Measurements from ENCODE around the gene TLE5. TPM values are rescaled to one million over a fixed set of nuclear protein-coding genes. Genes with fewer than 3 reads are reported as not detected.
"Not testable (repeated sequence)": the region's sequence is repeated elsewhere in the genome, so short reads cannot be mapped to it uniquely, and the experiment has no call there.

Gene TLE5
- total RNA-seq, 1 donor from 2014 or later = 401 TPM

DNA sequence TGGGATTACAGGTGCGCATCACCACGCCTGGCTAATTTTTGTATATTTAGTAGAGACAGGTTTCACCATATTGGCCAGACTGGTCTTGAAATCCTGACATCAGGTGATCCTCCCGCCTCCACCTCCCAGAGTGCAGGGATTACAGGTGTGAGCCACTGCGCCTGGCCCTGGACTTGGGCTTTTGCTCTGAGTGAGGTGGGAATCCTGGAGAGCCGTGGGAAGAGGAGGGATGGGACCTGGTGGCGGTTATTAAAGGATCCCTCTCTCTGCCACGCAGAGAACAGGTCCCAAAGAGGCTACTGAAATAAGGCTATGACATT, 1.7 kb upstream of the TLE5 start:
- no peak for DNase-seq (ENCODE audit: extremely low read depth, low read depth, low spot score)

DNA sequence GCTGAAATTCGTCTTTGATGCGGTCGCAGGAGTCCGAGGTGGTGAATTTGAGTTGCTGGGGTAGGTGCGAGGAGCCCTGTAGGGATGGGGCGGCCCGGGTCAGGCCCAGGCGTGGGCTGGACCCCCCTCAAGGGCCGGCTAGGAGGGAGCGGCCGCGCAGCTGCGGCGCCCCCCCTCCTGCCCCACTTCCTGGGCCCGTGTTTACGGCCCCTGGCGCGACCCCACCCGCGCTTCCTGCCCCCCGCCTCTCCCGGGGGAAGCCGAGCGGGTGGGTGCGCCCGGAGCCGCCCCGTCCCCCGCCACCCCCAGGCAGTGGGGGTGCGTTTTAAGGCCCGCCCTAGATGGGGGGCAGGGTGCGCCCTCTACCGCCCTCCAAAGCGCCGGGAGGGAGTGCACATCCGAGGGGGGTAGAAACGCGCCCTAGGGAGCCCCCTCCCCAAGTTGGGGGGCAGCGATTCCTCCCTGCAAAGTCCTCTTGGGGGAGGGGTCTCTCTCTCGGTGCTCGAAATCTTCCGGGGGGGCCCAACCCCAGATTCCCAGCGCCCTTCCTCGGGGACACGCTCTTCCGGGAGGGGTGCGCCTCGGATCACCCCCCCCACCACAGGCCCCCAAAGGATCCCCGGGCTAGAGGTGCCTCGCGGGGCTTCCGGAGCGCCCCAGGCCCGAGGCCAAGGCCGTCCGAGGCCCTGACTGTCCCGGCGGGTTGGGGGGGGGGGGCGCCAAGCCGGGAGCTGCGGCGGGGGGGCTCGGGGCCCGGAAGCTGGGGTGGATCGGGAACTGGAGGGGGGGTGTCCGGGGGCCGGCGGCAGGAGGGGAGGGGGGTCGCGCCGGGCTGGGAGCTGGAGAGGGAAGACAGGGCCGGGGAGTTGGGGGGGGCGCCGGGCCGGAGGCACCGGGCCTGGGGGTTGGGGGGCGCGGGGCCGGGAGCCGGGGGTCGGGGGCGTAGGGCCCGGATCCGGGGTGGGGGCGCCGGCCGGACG, 823 bp downstream of the TLE5 start:
- DNase-seq (ENCODE audit: extremely low read depth, low read depth, low spot score) = no peak

DNA sequence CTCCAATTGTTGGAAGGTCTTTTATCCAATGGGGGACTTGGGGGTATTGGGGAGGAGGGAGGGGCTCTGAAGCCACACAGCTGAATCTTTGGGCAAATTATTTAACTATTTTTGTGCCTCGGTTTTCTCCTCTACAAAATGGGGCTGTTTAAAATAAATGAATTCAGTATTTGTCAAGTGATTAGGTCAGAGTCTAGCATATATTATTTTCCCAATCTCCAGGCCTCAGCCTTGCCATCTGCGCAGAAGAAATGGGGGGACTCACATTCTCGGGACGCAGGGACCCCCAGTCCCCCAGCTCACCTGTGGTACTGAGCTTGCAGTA, 1.5 kb downstream of the TLE5 start:
- DNase-seq (ENCODE audit: extremely low read depth, low read depth, low spot score) = no peak

DNA sequence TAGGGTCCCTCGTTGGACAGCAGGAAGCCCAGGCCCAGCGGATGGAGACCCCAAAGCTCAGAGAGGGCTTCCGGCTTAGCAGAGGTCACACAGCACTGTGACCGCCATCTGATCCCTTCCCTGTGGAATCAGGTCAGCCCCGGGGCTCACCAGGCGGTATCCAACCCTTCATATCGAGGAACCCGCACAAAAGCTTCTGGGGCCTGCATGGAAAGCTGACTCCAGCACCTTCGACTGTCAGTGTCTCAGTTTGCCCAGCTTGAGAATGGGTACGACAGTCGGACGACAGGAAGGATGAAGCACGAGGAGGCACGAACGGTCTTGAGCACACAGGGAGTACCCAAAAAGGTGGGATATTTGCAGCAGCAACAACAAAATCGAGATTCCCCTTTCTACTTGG, 2.6 kb downstream of the TLE5 start:
- DNase-seq (ENCODE audit: extremely low read depth, low read depth, low spot score) = no peak

DNA sequence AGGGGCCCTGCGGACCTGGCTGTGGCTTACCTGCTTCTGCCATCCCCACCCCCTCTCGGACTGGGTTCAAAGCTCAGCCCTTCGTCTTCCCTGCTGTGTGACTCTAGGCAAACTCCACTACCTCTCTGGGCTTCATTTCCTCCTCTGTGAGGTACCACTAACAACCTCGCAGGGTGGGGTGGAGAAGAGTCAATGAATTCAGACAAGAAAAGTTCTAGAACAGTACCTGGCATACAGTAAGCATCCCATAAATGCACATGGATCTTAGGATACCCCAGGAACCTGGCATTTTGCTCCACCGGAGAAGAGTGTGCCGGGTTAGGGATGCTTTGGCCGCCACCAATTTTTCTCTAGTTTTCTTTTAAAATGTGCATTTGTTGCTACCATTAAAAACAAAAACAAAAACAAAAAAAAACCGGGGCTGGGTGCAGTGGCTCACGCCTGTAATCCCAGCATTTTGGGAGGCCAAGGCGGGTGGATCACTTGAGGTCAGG, 3.4 kb downstream of the TLE5 start:
- no peak for DNase-seq (ENCODE audit: extremely low read depth, low read depth, low spot score)

DNA sequence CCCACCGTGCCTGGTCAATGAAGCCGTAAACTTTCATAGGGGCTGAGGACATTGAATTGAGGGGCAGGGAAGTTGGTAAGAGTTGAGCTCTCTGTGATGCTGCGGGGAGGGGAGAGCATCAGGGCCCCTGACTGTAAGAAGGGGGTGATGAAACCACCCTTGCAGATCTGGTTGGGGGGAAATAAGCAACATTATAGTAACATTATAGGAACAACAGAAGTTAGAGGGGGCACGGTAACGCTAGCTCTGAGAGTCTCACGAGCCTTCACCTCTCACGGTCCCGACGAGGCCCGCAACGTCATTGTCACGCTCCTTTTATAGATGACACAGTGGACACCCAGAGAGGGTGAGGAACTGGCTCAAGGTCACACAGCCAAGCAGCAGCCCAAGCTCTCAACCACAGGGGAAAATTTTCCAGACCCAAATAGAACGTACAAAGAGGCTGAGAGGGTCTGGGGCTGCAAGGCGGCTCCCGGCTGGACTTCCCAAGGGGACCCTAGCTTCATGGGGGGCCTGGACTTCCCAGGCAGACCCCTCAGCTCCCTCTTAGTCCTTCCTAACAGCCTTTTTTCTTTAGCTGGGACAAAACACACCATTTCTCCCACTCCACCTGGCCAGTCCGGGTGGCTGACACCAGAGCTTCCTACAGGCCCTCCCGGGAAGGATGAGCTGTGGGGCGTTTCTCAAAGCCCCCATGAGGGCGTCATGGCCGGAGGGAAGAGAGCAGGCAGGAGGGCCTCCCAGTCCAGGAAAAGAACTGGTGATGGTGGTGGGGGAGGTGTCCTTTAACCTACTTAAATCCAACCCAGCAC, 4.1 kb downstream of the TLE5 start:
- no peak for DNase-seq (ENCODE audit: extremely low read depth, low read depth, low spot score)

DNA sequence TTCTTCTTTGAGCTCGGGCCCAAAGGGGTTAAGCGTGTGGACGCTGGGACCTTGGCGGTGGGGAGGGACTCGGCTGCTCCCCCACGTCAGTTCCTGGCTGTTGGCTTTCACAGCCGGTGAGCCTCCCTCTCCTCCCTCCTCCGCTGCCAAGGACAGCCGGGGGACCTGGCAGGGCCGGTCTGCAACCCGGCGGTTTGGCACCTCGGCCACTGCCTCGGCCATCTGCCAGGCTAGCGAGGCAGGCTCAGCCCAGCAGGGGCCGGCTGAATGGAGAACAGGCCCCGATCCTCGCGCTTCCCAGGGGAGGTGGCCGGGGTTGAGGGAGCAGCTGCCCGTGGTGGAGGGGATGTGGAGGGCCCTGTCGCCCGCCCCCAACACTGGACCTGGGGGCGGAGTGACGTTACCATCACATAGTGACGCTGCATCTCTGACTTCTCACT, 5.0 kb downstream of the TLE5 start:
- no peak for DNase-seq (ENCODE audit: extremely low read depth, low read depth, low spot score)

DNA sequence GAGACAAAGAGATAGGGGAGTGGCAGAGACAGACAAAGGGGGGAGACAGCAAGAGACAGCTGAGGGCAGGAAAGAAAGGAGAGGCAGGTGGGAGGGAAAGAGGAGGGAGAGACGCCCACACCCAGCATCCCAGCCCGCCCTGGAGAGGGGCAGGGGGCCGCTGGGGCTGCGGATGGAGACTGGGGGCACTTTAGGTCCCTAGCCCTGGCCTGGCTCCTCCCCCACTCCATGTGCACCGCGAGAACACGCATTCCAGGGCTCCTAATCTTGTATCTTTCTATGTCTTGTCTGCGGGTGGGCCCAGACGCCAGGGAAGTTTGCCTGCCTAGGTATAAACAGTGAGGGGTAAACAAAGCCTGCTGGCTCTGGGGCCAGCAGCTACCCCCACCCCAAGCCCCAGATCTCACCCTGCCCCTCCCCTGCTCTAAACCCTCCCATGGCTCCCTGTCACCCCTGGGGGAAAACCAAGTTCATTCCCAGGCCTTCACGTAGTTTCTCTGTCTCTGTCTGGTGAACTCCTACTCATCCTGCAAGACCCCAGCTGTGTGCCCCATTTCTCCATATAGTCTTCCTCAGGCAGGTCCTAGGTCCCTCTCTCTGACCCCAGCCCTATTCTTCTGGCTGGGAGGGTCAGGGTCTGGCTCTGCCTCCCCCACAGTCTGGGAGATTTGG, 5.7 kb downstream of the TLE5 start:
- no peak for DNase-seq (ENCODE audit: extremely low read depth, low read depth, low spot score)

DNA sequence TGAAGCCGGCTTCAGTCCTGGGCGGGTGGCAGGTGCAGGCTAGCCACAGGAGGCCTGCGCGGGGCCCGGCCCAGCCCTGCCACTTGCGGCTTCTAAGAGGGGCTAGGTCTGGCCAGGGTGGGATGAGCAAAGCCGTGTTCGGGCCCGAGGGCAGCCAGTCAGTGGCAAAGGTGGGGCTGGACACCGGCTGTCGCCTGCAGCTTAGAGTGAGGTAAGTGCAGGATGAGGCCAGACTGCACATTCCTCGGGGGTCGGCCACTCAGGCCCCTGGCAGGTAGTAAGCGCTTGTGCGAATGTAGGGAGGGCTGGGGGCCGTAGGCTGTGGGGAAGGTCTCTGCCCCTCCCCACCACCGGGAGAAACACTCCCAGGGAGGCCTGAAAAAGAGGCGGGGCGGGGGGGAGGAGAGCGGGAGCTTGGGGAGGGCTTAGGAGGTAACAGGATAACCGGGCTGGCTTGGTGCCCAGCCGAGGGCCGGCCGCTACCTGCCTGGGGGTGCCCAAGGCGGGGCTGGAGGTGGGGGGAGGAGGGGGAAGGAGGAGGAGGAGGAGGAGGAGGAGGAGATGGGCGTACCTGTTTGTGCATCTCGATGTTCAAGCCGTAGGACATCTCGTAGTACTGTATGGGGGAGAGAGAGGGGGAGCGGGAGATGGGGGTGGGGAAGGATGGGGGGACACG, 6.4 kb downstream of the TLE5 start:
- no peak for DNase-seq (ENCODE audit: extremely low read depth, low read depth, low spot score)

DNA sequence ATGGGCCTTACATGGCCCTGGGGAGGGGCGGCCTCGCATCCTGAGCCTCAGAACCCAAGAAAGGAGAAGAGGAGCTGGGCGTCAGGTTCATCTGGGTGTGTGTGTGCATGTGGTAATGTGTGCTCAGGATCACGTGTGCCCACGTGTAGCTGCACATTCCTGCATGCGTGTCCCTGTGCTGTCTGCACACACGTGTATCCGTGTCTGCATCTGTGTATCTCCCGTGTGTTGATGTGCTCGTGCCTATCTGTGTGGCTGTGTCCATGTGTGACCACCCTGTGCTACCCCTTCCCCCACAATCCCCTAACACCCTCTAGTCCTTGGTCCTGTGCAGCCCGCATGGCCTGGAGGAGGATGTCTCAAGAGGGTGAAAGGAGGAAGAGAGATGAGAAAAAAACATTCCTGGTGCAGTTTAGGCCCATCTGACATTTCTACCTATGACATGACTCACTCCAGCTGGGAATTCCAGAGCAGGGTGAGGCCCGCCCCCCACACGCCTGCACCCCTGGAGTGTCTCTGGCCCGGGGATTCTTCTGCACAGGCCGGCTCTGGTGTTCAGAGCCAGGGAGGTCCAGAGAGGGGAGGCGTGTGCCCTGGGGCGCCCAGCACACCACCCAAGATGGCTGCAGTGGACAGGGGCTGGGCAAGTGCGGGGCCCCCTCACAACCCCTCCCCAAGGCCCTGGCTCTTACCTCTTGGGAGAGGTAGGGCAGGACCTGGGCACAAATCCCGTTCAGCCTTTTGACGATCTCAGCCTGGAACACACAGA, 7.1 kb downstream of the TLE5 start:
- DNase-seq (ENCODE audit: extremely low read depth, low read depth, low spot score) = no peak

DNA sequence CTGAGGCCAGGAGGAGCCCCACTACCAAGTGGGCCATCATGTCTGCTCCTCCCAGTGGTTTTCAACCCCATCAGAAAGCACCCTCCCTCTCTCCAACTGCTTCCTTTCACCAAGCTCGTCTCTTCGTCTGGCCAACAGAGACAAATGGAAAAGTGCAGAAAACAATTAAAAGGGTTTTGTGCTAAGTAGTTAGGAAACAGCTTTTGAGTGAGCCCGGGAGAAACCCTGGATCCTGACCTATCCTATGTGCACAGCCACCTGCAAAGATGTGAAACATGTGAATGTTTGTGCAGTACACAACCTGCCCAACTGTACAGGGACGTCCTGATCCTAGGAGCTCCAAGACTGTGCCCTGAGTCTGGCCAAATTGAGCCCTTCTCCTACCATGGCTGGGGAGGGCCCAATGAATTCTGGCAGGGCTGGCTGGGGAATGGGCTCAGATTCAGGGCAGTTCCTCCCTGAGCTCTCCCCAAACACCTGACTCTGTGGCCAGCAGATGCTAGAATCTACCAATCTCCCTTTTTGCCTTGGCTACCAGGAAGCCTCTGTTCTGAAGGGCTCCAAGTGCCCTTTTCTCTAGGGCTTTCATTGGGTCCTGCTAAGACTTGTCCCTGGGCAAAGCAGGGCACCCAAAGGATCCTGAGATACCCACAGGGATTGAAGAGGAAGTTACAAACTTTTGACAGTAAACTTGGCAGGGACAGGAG, 7.9 kb downstream of the TLE5 start:
- no peak for DNase-seq (ENCODE audit: extremely low read depth, low read depth, low spot score)

DNA sequence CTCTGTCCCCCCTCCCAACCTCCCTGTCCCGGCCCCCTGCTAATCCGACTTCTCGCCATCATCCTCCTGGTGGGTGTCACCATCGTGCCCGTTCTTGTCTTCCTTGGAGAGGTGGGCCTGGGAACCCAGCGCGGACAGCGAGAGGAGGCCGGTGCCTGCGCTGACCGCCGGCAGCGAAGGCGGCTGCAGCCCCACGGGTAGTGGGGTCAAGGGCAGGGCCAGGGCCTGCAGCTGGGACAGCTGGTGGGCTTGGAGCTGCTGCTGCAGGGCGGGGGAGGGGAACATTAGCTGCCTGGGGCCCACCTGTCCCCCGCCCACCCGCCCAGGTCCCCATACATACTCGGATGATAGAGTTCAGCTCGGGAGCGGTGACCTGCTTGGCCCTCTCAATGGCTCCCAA, 8.5 kb downstream of the TLE5 start:
- DNase-seq (ENCODE audit: extremely low read depth, low read depth, low spot score) = no peak

DNA sequence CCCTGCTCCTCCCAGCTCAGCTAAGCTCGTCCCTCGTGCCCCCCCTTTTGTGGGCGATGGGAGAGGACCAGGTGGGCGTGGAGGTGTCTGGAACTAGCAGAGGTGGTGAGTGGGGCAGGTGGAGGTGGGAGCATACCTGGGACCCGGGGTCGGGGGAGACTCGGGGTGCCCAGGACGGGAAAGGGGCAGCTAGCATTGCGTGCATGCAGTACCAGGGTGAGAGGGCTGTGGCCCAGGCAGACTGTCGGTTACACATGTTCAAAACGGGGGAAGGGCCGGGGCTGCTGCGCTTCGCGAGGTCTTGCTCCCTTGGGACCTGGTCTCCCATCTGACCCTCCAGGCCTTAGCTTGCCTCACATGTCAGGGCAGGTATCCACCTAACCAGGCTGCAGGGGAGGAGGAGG, 9.1 kb downstream of the TLE5 start:
- DNase-seq (ENCODE audit: extremely low read depth, low read depth, low spot score) = no peak

DNA sequence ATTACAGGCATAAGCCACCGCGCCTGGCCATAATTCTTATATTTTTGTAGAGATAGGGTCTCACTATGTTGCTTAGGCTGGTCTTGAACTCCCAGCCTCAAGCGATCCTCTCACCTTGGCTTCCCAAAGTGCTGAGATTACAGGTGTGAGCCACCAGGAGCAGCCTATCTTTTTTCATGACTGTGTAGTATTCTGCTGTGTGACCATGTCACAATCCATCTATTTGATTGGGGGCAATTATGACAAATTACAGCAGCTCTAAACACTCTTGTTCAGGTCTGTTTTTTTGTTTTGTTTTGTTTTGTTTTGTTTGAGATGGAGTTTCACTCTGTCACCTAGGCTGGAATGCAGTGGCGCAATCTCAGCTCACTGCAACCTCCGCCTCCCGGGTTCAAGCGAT, 12.3 kb downstream of the TLE5 start:
- DNase-seq (ENCODE audit: extremely low read depth, low read depth, low spot score) = not testable (repeated sequence)

DNA sequence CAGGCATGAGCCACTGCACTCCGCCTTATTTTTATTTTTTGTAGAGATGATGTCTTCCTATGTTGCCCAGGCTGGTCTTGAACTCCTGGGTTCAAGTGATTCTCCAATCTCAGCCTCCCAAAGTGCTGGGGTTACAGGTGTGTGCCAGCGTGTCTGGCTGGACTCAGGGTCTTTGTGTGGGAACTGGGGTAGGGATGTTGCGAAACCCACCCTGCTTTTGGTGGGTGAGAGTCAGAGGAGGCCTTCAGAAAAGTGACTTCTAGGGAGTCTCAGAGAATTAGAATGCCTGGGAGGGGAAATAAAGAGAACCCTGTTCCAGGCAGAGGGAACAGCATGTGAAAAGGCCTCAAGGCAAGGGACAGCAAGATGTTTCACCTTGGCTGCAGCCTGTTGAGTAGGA, 13.2 kb downstream of the TLE5 start:
- no peak for DNase-seq (ENCODE audit: extremely low read depth, low read depth, low spot score)

DNA sequence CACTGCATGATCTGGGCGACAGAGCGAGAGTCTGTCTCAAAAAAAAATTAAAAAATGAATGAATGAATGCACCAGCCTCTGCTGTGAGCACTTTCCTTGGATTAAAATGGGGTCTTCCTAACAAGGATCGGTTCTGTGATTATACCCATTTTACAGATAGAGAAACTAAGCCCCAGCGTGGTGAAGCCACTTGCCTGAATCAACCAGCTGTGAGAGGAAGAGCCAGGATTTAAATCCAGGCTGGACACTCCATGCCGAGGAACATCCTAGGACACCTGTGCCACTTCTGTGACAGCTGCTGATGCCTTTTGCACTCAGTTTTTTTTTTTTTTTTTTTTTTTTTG, 14.1 kb downstream of the TLE5 start:
- no peak for DNase-seq (ENCODE audit: extremely low read depth, low read depth, low spot score)

DNA sequence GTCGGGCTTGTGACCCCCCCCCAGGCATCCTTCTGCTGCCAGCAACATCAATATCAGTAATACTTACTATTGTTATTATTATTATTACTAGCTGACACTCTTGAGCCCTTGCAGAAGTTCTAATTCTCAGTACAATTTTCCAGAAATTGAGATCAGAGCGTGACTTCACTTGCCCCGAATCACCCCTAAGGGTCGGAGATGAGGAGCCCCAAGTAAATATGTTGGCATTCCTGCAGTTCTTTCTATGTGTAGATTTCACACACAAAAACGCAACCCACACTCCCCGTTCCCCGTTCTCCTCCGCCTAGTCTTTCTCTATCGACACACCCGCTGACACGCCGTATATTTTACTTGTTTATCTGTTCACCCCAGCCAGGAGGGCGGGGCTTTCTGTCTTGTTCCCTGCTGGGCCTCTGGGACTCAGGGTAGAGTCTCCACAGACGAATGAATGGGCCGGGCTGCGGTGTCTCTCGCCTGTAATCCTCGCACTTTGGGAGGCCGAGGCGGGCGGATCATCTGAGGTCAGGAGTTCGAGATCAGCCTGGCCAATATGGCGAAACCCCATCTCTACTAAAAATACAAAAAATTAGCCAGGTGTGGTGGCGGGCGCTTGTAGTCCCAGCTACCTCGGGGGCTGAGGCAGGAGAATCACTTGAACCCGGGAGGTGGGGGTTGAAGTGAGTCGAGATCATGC, 14.7 kb downstream of the TLE5 start:
- no peak for DNase-seq (ENCODE audit: extremely low read depth, low read depth, low spot score)

DNA sequence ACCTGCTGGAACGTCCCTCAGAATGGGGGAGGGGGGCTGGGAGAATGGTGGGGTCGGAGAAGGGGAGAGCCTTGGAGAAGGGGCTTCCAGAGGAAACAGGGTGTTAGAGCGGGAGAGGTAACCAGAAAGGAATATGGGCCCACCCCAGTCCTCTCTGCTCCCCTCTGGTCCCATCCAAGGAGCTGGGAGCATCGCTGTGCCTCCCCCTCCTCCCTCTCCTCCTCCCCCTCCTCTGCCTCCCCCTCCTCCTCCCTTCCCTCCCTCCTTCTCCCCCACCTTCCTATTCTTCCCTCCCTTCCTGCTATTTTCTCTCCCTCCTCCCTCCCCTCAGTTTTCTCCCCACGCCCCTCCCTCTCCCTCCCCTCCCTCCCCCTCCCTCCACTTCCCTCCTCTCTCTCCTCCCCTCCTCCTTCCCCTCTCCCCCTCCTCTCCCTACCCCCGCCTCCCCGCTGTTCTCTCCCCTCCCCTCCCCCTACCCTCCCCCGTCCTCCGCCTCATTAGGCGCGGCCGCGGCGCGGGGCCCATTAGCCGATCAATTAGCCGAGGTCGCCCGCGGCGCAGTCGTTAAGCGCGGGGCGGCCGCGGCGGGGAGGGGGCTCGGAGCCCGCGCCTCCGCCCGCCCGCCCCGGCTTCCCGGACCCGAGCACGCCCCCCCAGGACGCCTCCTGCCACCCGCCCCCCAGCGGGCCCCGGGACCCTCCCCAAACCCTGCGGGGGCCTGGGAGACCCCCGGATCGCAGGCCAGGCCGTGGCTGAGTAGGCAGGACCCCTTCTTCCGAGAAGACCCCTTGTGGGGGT, 15.4 kb downstream of the TLE5 start:
- DNase-seq (ENCODE audit: extremely low read depth, low read depth, low spot score) = no peak

Measured in glomerular endothelial cell (primary cell).